Endodermal cell (in vitro differentiated cells): ENCODE results near the gene NOX5. TPM values are rescaled to one million over a fixed set of nuclear protein-coding genes. Genes with fewer than 3 reads are reported as not detected.

Source experiments
- DNase-seq: peaks from one replicate; pipeline ENCODE4 v3.0.0-alpha.2; 2017
- H3K27ac ChIP-seq: 2 replicates; pipeline ENCODE4 v1.5.1; 2013; ENCODE audit warnings: mild to moderate bottlenecking, low read depth, low read length, moderate library complexity
- H3K27me3 ChIP-seq: 2 replicates; pipeline ENCODE4 v1.6.1; 2013; ENCODE audit warnings: mild to moderate bottlenecking, low read length, moderate library complexity; ENCODE audit not compliant: insufficient read depth, control insufficient read depth, poor library complexity, severe bottlenecking
- H3K36me3 ChIP-seq: 2 replicates; pipeline ENCODE4 v1.7.0; 2013; ENCODE audit warnings: mild to moderate bottlenecking, low read length, moderate library complexity; ENCODE audit not compliant: control insufficient read depth, insufficient read depth
- H3K4me1 ChIP-seq: one replicate; pipeline ENCODE4 v1.7.0; 2013; ENCODE audit warnings: low read length; ENCODE audit not compliant: control insufficient read depth, insufficient read depth
- H3K4me3 ChIP-seq: 2 replicates; pipeline ENCODE4 v1.5.1; 2013; ENCODE audit warnings: mild to moderate bottlenecking, low read length, moderate library complexity
- H3K9ac ChIP-seq: 2 replicates; pipeline ENCODE4 v1.6.1; 2013; ENCODE audit warnings: mild to moderate bottlenecking, low read length, moderate library complexity; ENCODE audit not compliant: poor library complexity, severe bottlenecking; ENCODE audit errors: extremely low read depth
- H3K9me3 ChIP-seq: 2 replicates; pipeline ENCODE4 v1.6.1; 2013; ENCODE audit warnings: mild to moderate bottlenecking, low read length, moderate library complexity; ENCODE audit not compliant: control insufficient read depth
- H3K27ac Mint-ChIP-seq: 2 replicates; pipeline ENCODE4 v1.8.0; 2020; ENCODE audit warnings: mixed read lengths
- H3K27me3 Mint-ChIP-seq: 2 replicates; pipeline ENCODE4 v1.8.0; 2021; ENCODE audit warnings: mild to moderate bottlenecking, mixed read lengths; ENCODE audit not compliant: insufficient read depth
- H3K36me3 Mint-ChIP-seq: 2 replicates; pipeline ENCODE4 v1.8.0; 2020; ENCODE audit warnings: low read depth, mixed read lengths
- H3K4me1 Mint-ChIP-seq: 2 replicates; pipeline ENCODE4 v1.8.0; 2020; ENCODE audit warnings: mixed read lengths
- H3K4me3 Mint-ChIP-seq: 2 replicates; pipeline ENCODE4 v1.8.0; 2020; ENCODE audit warnings: mild to moderate bottlenecking, moderate library complexity, mixed read lengths
- H3K9me3 Mint-ChIP-seq: 2 replicates; pipeline ENCODE4 v1.8.0; 2020; ENCODE audit warnings: mild to moderate bottlenecking, mixed read lengths
- CTCF ChIP-seq: fragments of 200-600 bp; sonication (generic); conservative IDR thresholded peaks from 2 replicates; pipeline ENCODE4 v1.5.0; 2021; ENCODE audit warnings: antibody characterized with exemption, mild to moderate bottlenecking
- WGBS, 2 experiments: methylation state at CpG; one replicate each; pipeline versions ENCODE4 v1.1.5 to v1.1.7; 2013; ENCODE audit warnings: missing lambda C conversion rate in 2 of 2, mixed read lengths in 1 of 2; ENCODE audit not compliant: insufficient coverage in 1 of 2, insufficient read length in 1 of 2; 5-methylcytosine and 5-hydroxymethylcytosine counted together
- total RNA-seq, 2 donors: library from RNA; stranded (reverse); fragmentation: NEBNext Ultra II Directional in 1 of 2; extraction: Animal tissue kit (Norgen Biotek cat#: 25700) in 1 of 2; gene quantifications; 2 replicates in 1 of 2; 3 replicates in 1 of 2; pipeline ENCODE4 v1.2.1, GENCODE V29; 2021

Gene NOX5
- total RNA-seq, 2 donors from 2014 or later: not detected

- H3K4me1 ChIP-seq: peaks cover 21% of the 10 kb centered on the region
- TF ChIP-seq CTCF: no peak
- WGBS, 2 experiments: 81 to 85% methylated on average over 8 to 12 of the region's 12 CpGs
- no peak overlapping the region for H3K4me3 ChIP-seq
- no peaks in the 10 kb centered on the region for H3K36me3 Mint-ChIP-seq
- H3K9me3 ChIP-seq: no peaks in the 10 kb centered on the region
- H3K9me3 Mint-ChIP-seq: no peaks in the 10 kb centered on the region
- H3K4me1 Mint-ChIP-seq: peaks cover 38% of the 10 kb centered on the region
- H3K4me3 Mint-ChIP-seq: no peak overlapping the region
- H3K27ac Mint-ChIP-seq: no peak overlapping the region
- no peak overlapping the region for H3K27ac ChIP-seq
- no peaks in the 10 kb centered on the region for H3K36me3 ChIP-seq
- no peak for DNase-seq
- H3K27me3 Mint-ChIP-seq: peaks cover 15% of the 10 kb centered on the region
- H3K9ac ChIP-seq: no peak overlapping the region
- H3K27me3 ChIP-seq: no peaks in the 10 kb centered on the region
Measured at GRCh38 chr15:69104050-69104750, 89.7 kb downstream of the NOX5 start.

GRCh38 chr15:69105451-69105985 lies 91.0 kb downstream of the NOX5 start:
- Mint-ChIP-seq H3K4me1 (peaks cover 34% of the 10 kb centered on the region), H3K27ac (no peak overlapping the region), H3K4me3 (no peak overlapping the region), H3K36me3 (no peaks in the 10 kb centered on the region), H3K27me3 (peaks cover 19% of the 10 kb centered on the region), H3K9me3 (no peaks in the 10 kb centered on the region)
- no peaks in the 10 kb centered on the region for H3K9me3 ChIP-seq
- no peak overlapping the region for H3K27ac ChIP-seq
- no peaks in the 10 kb centered on the region for H3K36me3 ChIP-seq
- no peak for DNase-seq
- H3K27me3 ChIP-seq: peaks cover 4% of the 10 kb centered on the region
- H3K4me3 ChIP-seq: no peak overlapping the region
- 79 to 100% methylated on average over 2 to 3 of the region's 3 CpGs for WGBS, 2 experiments
- TF ChIP-seq CTCF: no peak
- peaks cover 21% of the 10 kb centered on the region for H3K4me1 ChIP-seq
- no peak overlapping the region for H3K9ac ChIP-seq

GRCh38 chr15:69107025-69107620 lies 92.6 kb downstream of the NOX5 start:
- peaks cover 18% of the 10 kb centered on the region for H3K4me1 ChIP-seq
- WGBS, 2 experiments: 67 to 95% methylated on average over 3 to 4 of the region's 4 CpGs
- H3K4me1 Mint-ChIP-seq: peaks cover 28% of the 10 kb centered on the region

More at GRCh38 chr15:69107025-69107620, 92.6 kb downstream of the NOX5 start:
- H3K9me3 Mint-ChIP-seq: no peaks in the 10 kb centered on the region
- Histone ChIP-seq H3K27ac (no peak overlapping the region), H3K36me3 (no peaks in the 10 kb centered on the region), H3K9ac (no peak overlapping the region), H3K4me3 (no peak overlapping the region), H3K9me3 (no peaks in the 10 kb centered on the region), H3K27me3 (peaks cover 4% of the 10 kb centered on the region)
- H3K27ac Mint-ChIP-seq: no peak overlapping the region
- H3K27me3 Mint-ChIP-seq: peaks cover 13% of the 10 kb centered on the region
- DNase-seq: no peak
- H3K36me3 Mint-ChIP-seq: no peaks in the 10 kb centered on the region
- no peak overlapping the region for H3K4me3 Mint-ChIP-seq
- TF ChIP-seq CTCF: no peak

Other genes starting within 250 kb of the NOX5 start
- gene ANP32A, start 193.8 kb upstream of the NOX5 start, total RNA-seq: 100 to 1,000 TPM; 346 to 385 TPM
- gene SPESP1, start 84.2 kb upstream of the NOX5 start, total RNA-seq: not detected
- 10 to 100 TPM; 16.3 to 17.2 TPM for gene GLCE, start 145.9 kb downstream of the NOX5 start, total RNA-seq